A204.1 (cell line): ENCODE measurements around the gene TECTB.
"Not testable (repeated sequence)": the region's sequence is repeated elsewhere in the genome, so short reads cannot be mapped to it uniquely, and the experiment has no call there.

ENCODE experiments used
- FAIRE-seq: peaks from 2 replicates; lab custom pipeline; 2012; peaks lifted over from hg19 to GRCh38; lab: Jason Lieb, UNC

Gene TECTB

GRCh38 chr10:112283100-112283499, at the start of gene TECTB:
Gene TECTB (plus strand): TSS chr10:112283400. CDS start chr10:112283735, 335 bp downstream.
- no peak for FAIRE-seq

GRCh38 chr10:112235141-112235540, 48.1 kb upstream of the TECTB start:
- no peak for FAIRE-seq

GRCh38 chr10:112235920-112236319, 47.3 kb upstream of the TECTB start:
- FAIRE-seq, result no peak

- no peak for FAIRE-seq
These were observed 46.7 kb upstream of the TECTB start for GRCh38 chr10:112236486-112236885.

- FAIRE-seq, result no peak
These were observed 43.9 kb upstream of the TECTB start for GRCh38 chr10:112239347-112239746.

- FAIRE-seq, result no peak
These were observed 42.8 kb upstream of the TECTB start for GRCh38 chr10:112240441-112240840.

GRCh38 chr10:112241651-112242341, 41.4 kb upstream of the TECTB start:
- no peak for FAIRE-seq

GRCh38 chr10:112242769-112243168, 40.4 kb upstream of the TECTB start:
- no peak for FAIRE-seq

- no peak for FAIRE-seq
These were observed 39.5 kb upstream of the TECTB start for GRCh38 chr10:112243713-112244112.

GRCh38 chr10:112244197-112244596, 39.0 kb upstream of the TECTB start:
- no peak for FAIRE-seq

GRCh38 chr10:112247791-112248190, 35.4 kb upstream of the TECTB start:
- FAIRE-seq, result no peak

GRCh38 chr10:112248584-112249295, 34.5 kb upstream of the TECTB start:
- FAIRE-seq, result no peak

- FAIRE-seq, result no peak
These were observed 33.5 kb upstream of the TECTB start for GRCh38 chr10:112249722-112250121.

GRCh38 chr10:112250555-112250954, 32.6 kb upstream of the TECTB start:
- no peak for FAIRE-seq

GRCh38 chr10:112251238-112251637, 32.0 kb upstream of the TECTB start:
- FAIRE-seq, result not testable (repeated sequence)

GRCh38 chr10:112258407-112258806, 24.8 kb upstream of the TECTB start:
- no peak for FAIRE-seq

- FAIRE-seq, result no peak
These were observed 23.5 kb upstream of the TECTB start for GRCh38 chr10:112259688-112260087.

GRCh38 chr10:112260831-112261230, 22.4 kb upstream of the TECTB start:
- no peak for FAIRE-seq

- no peak for FAIRE-seq
These were observed 21.8 kb upstream of the TECTB start for GRCh38 chr10:112261281-112261822.

- no peak for FAIRE-seq
These were observed 20.7 kb upstream of the TECTB start for GRCh38 chr10:112262546-112262945.

GRCh38 chr10:112265745-112266144, 17.5 kb upstream of the TECTB start:
- FAIRE-seq, result no peak

GRCh38 chr10:112269266-112269665, 13.9 kb upstream of the TECTB start:
- FAIRE-seq, result no peak

- no peak for FAIRE-seq
These were observed 11.2 kb upstream of the TECTB start for GRCh38 chr10:112271982-112272381.

- FAIRE-seq, result no peak
These were observed 8.4 kb upstream of the TECTB start for GRCh38 chr10:112274831-112275230.
